ENCODE data around the gene MEMO1. TPM values are rescaled to one million over a fixed set of nuclear protein-coding genes. Genes with fewer than 3 reads are reported as not detected.
A peak's percentile ranks its signal among the peaks of the same experiment; 100 is the strongest.
"Not testable (repeated sequence)": the region's sequence is repeated elsewhere in the genome, so short reads cannot be mapped to it uniquely, and the experiment has no call there.

MEMO1 gene
- total and polyA plus RNA-seq, 8 donors = 10.5 to 20.4 (median 16.3) TPM

- TF ChIP-seq, protein P1, sequence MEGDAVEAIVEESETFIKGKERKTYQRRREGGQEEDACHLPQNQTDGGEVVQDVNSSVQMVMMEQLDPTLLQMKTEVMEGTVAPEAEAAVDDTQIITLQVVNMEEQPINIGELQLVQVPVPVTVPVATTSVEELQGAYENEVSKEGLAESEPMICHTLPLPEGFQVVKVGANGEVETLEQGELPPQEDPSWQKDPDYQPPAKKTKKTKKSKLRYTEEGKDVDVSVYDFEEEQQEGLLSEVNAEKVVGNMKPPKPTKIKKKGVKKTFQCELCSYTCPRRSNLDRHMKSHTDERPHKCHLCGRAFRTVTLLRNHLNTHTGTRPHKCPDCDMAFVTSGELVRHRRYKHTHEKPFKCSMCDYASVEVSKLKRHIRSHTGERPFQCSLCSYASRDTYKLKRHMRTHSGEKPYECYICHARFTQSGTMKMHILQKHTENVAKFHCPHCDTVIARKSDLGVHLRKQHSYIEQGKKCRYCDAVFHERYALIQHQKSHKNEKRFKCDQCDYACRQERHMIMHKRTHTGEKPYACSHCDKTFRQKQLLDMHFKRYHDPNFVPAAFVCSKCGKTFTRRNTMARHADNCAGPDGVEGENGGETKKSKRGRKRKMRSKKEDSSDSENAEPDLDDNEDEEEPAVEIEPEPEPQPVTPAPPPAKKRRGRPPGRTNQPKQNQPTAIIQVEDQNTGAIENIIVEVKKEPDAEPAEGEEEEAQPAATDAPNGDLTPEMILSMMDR (IDR thresholded peaks at IDR 0.05) = no peak
- H3K36me3 ChIP-seq = no peaks in the 10 kb centered on the region
- intact Hi-C loops (cut with DNase I) = no loop called here
- 63 to 79% methylated on average over 7 of the region's 7 CpGs for WGBS, 2 donors
- H3K9me3 ChIP-seq = no peaks in the 10 kb centered on the region
- no peak for ATAC-seq
- no peak overlapping the region for H3K27ac ChIP-seq
- peaks cover 3 to 5% (median 4%) of the 10 kb centered on the region in 3 donors for H3K4me1 ChIP-seq
- no peak for DNase-seq
- no peaks in the 10 kb centered on the region for H3K27me3 ChIP-seq
- FAIRE-seq = no peak
- no peak overlapping the region for H3K4me3 ChIP-seq
These were observed 32.8 kb upstream of the MEMO1 start for GRCh38 chr2:32043561-32043960.

DNA sequence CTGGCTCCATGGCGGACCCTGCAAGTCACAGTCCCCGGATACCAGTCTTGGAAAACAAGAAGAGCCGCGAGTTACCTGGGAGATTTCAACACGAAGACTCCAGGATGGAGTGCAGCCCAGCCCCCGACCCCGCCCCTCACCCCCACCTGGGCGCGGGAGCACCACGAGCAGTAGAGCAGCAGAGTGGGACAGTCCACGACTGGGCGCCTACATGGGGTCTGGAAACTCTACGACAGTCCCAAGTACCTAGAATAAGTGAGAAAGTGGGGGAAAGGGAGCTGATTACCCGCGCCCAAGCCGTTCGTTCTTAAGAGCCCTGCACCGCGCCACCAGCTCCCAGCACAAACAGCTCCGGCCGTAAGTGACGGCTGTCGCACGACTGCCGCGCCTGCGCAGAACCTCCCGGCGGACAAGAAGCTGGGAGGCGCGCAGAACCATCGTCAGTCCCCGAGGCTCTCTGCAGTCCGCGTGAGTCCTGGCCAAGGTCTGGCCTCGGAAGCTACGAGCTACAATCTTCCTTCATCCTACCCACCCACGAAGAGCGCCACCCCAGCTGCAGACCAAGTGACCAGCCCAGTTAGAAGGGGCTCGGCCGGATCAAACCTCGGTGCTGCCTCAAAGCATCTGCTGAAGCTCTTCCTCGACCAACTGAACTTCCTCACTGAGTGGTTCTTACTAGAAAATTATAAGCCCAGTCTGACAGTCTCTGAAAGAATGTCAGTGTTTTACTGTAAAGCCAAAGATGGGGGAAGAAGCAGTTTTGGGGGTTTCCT, 28.8 kb upstream of the MEMO1 start, which contains the start of gene DPY30:
DPY30 (minus strand) TSS at position 359 of the 773 bp plus-strand sequence; CDS start at position 10, 349 bp downstream.
- Histone ChIP-seq H3K4me1 (peaks cover 3 to 5% (median 4%) of the 10 kb centered on the region in 3 donors), H3K27me3 (no peaks in the 10 kb centered on the region), H3K36me3 (peaks cover 0 to 7% (median 0%) of the 10 kb centered on the region in 3 donors), H3K9me3 (no peaks in the 10 kb centered on the region), H3K4me3 (peak within 1 kb of the TSS; percentile 51 to 93 (median 58)), H3K27ac (peak within 1 kb of the TSS; percentile 42 to 81 (median 63))
- TF ChIP-seq, protein P1 (IDR thresholded peaks at IDR 0.05) = no peak
- peak; percentile 98 to 100 (median 99) for ATAC-seq
- intact Hi-C loops (cut with DNase I) = no loop called here
- WGBS, 2 donors = 0 to 1% methylated on average over 43 of the region's 43 CpGs
- FAIRE-seq = no peak
- peak; percentile 88 to 98 (median 92) for DNase-seq

DNA sequence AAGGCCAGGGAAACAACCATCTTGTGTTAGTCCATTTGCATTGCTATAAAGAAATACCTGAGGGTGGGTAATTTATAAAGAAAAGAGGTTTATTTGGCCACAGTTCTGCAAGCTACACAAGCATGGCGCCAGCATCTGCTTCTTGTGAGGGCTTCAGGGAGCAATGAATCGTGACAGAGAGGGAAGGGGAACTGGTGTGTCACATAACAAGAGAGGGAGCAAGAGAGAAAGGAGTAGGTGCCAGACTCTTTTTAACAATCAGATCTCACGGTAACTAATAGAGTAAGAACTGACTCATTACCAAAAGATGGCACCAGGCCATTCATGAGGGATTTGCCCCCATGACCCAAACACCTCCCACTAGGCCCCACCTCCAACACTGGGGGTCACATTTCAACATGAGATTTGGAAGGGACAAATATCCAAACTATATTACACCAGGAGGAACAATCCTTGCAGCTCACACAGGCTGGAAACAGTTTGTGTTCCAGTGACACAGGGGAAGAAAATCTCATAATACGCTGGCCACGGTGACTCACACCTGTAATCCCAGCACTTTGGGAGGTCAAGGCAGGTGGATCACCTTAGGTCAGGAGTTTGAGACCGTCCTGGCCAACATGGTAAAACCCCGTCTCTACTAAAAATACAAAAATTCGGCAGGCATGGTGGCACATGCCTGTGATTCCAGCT, 23.5 kb upstream of the MEMO1 start:
- DNase-seq; ATAC-seq; H3K4me3 ChIP-seq; H3K4me1 ChIP-seq; intact Hi-C loops (cut with DNase I); H3K27me3 ChIP-seq; FAIRE-seq; H3K9me3 ChIP-seq; H3K27ac ChIP-seq: not testable (repeated sequence)
- H3K36me3 ChIP-seq = peaks cover 0 to 15% (median 0%) of the 10 kb centered on the region in 3 donors
- WGBS, 2 donors = 92 to 94% methylated on average over 8 of the region's 8 CpGs

GRCh38 chr2:32018789-32019482, 8.1 kb upstream of the MEMO1 start:
- not testable (repeated sequence) for ATAC-seq

DNA sequence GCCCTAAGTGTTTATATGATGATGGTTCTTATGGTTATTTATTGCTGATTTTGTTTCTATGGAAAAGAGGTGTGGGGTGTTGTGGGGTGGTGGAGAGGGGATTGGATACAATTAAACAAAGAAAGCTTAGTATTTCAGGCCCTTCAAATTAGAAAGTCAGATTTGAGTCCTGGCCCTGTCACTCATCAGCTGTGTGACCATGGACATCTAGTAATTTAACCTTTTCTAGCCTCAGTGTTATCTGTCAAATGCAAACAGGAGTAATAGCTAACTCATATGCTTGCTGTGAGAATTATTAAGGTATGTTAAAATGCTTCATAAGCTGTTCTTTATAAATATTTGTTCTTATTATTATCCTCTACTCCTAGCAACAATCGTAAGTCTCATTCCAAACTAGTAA, 2.1 kb upstream of the MEMO1 start:
- Histone ChIP-seq H3K36me3 (no peaks in the 10 kb centered on the region), H3K27ac (no peak overlapping the region), H3K9me3 (no peaks in the 10 kb centered on the region), H3K4me1 (peaks cover 4 to 10% (median 5%) of the 10 kb centered on the region in 3 donors), H3K4me3 (no peak overlapping the region), H3K27me3 (no peaks in the 10 kb centered on the region)
- no peak for FAIRE-seq
- intact Hi-C loops (cut with DNase I) = no loop called here
- DNase-seq = no peak
- TF ChIP-seq, protein P1 (IDR thresholded peaks at IDR 0.05) = no peak
- ATAC-seq = no peak
- 85 to 88% methylated on average over 1 of the region's 1 CpG for WGBS, 2 donors

More at GRCh38 chr2:32018789-32019482, 8.1 kb upstream of the MEMO1 start:
- 96 to 97% methylated on average over 9 of the region's 9 CpGs for WGBS, 2 donors
- H3K27me3 ChIP-seq; H3K4me1 ChIP-seq; H3K9me3 ChIP-seq; H3K4me3 ChIP-seq; H3K36me3 ChIP-seq; H3K27ac ChIP-seq; intact Hi-C loops (cut with DNase I); FAIRE-seq; DNase-seq: not testable (repeated sequence)
